GM12878 (cell line): ENCODE data around the gene AFF2. TPM values are rescaled to one million over a fixed set of nuclear protein-coding genes. Genes with fewer than 3 reads are reported as not detected.

Experiments
- BACH1 ChIP-seq: fragments of 450-650 bp; IDR thresholded peaks from 2 replicates; pipeline ENCODE4 v1.6.1; 2017; ENCODE audit warnings: mild to moderate bottlenecking, borderline replicate concordance
- CBX5 ChIP-seq: sonication (generic); IDR thresholded peaks from 2 replicates; pipeline ENCODE4 v1.6.1; 2016; ENCODE audit warnings: low read depth, moderate library complexity, mild to moderate bottlenecking, inconsistent platforms
- CEBPB ChIP-seq, 2 experiments: fragments of 150-350 bp in 1 of 2; IDR thresholded peaks; 2 replicates each; pipeline ENCODE4 v1.6.1; 2012 to 2014; ENCODE audit warnings: low read depth in 2 of 2, low read length in 2 of 2, borderline replicate concordance in 1 of 2, inconsistent platforms in 1 of 2
- CHD4 ChIP-seq: fragments of 200-600 bp; sonication (generic); IDR thresholded peaks from 2 replicates; pipeline ENCODE4 v1.6.1; 2016; ENCODE audit warnings: mild to moderate bottlenecking
- E2F4 ChIP-seq: IDR thresholded peaks from 2 replicates; pipeline ENCODE4 v1.6.1; 2012; ENCODE audit warnings: low read depth, low read length, improper control_type of control experiment
- EGR1 ChIP-seq, 2 experiments: IDR thresholded peaks; 1 replicate in 1 of 2; 2 replicates in 1 of 2; pipeline ENCODE4 v1.6.1; 2011 to 2012; ENCODE audit warnings: low read depth in 2 of 2, low read length in 2 of 2, borderline replicate concordance in 1 of 2, mild to moderate bottlenecking in 1 of 2, moderate library complexity in 1 of 2
- MEF2A ChIP-seq: IDR thresholded peaks from 2 replicates; pipeline ENCODE4 v1.6.1; 2011; ENCODE audit warnings: low read depth, mild to moderate bottlenecking, low read length, moderate library complexity; ENCODE audit not compliant: insufficient read depth
- MXI1 ChIP-seq: fragments of 150-350 bp; IDR thresholded peaks from 2 replicates; pipeline ENCODE4 v1.6.1; 2011; ENCODE audit warnings: low read depth, mild to moderate bottlenecking, inconsistent platforms, low read length, improper control_type of control experiment
- NR2C2 ChIP-seq: IDR thresholded peaks from 2 replicates; pipeline ENCODE4 v1.6.1; 2011; ENCODE audit warnings: borderline replicate concordance, low read depth; ENCODE audit not compliant: control insufficient read depth, insufficient read length
- RAD51 ChIP-seq: fragments of 450-650 bp; IDR thresholded peaks from 2 replicates; pipeline ENCODE4 v1.6.1; 2016; ENCODE audit warnings: moderate library complexity, mild to moderate bottlenecking, inconsistent platforms
- RCOR1 ChIP-seq: conservative IDR thresholded peaks from 2 replicates; pipeline ENCODE4 v1.6.1; 2012; ENCODE audit warnings: low read depth, low read length, improper control_type of control experiment
- RELB ChIP-seq: fragments of 450-650 bp; IDR thresholded peaks from 2 replicates; pipeline ENCODE4 v1.6.1; 2017; ENCODE audit warnings: low read depth, mild to moderate bottlenecking, moderate library complexity
- SIN3A ChIP-seq: IDR thresholded peaks from 2 replicates; pipeline ENCODE4 v1.6.1; 2012; ENCODE audit warnings: low read depth, low read length, improper control_type of control experiment
- SIX5 ChIP-seq: IDR thresholded peaks from 2 replicates; pipeline ENCODE4 v1.6.1; 2011; ENCODE audit warnings: mild to moderate bottlenecking, low read depth, low read length, moderate library complexity; ENCODE audit not compliant: severe bottlenecking
- SMC3 ChIP-seq: IDR thresholded peaks from 2 replicates; pipeline ENCODE4 v1.6.1; 2011; ENCODE audit warnings: low read length, improper control_type of control experiment, borderline replicate concordance
- TARDBP ChIP-seq: IDR thresholded peaks from 2 replicates; pipeline ENCODE4 v1.6.1; 2016; ENCODE audit warnings: borderline replicate concordance
- ZBED1 ChIP-seq: IDR thresholded peaks from 2 replicates; pipeline ENCODE4 v1.6.1; 2016; ENCODE audit warnings: borderline replicate concordance
- ZBTB11 ChIP-seq: fragments of 450-650 bp; formaldehyde crosslinking; IDR thresholded peaks from 2 replicates; pipeline ENCODE4 v1.5.0; 2022; ENCODE audit warnings: mild to moderate bottlenecking, missing genetic modification characterization
- polyA plus RNA-seq, 11 experiments: library from polyadenylated mRNA; depleted of rRNA in 4 of 11; unstranded in 6 of 11; stranded (reverse) in 5 of 11; fragments of >200 nt; fragmentation: Nextera tagmentation in 4 of 11; fragmentation: Illumina TruSeq in 1 of 11; extraction: Ambion mirVana in 4 of 11; extraction: Trizol in 1 of 11; gene quantifications; 1 replicate in 1 of 11; 2 replicates in 10 of 11; pipeline versions ENCODE4 v1.2.1 to v1.2.3, GENCODE V29; 2011 to 2016; ENCODE audit warnings: inconsistent platforms in 2 of 11, missing spikeins in 2 of 11, low read depth in 1 of 11
- total RNA-seq, 4 experiments: library from RNA; depleted of rRNA in 3 of 4; stranded (reverse); fragments of >200 nt in 3 of 4; fragmentation: Illumina TruSeq in 1 of 4; extraction: Trizol in 1 of 4; gene quantifications; 2 replicates each; pipeline versions ENCODE4 v1.2.1 to v1.2.3, GENCODE V29; 2013 to 2021
- TF ChIP-seq, protein P1 (sequence below): fragments of 450-650 bp; IDR thresholded peaks from 2 replicates; pipeline ENCODE4 v1.6.1; 2017; ENCODE audit warnings: mild to moderate bottlenecking, moderate library complexity

Gene AFF2
- total and polyA plus RNA-seq, 10 of the 15 experiments (the other 5 are each of a cell fraction or from before 2014, with no cell fraction given), result under 0.01 to 0.03 TPM; not detected in 8

DNA sequence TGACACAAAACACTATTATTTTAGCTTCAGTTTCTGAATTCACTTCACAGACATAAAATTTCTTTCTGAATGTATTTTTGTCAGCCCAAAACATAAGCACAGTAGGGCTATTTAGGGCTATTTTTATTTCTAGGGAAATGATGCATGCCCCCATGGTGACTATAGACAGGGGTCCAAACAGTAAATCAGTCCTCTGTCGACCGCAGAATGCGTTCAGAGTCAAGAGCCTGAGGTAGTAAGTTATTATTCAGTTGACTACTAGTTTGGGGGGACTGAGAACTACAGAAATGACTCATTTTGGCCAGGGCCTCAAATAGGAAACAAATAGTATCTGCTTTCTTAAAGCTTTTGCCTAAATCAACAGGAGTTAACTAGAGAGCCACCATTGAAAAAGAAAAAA lies 414.4 kb downstream of the AFF2 start (continued):
- TF ChIP-seq ZBTB11 (CRISPR knock-in tag) (no peak), EGR1 (IDR thresholded peaks at IDR 0.05; ENCODE audit: borderline replicate concordance in 1 of 2, low read depth in 2 of 2, low read length in 2 of 2) (no peak), TARDBP (no peak), CHD4 (no peak), NR2C2 (no peak), CBX5 (peak; percentile 62; the same call in 1 of the 2 replicates), MXI1 (no peak), SMC3 (no peak), SIX5 (no peak), BACH1 (no peak), E2F4 (no peak), RELB (peak; percentile 44; the same call in 1 of the 2 replicates), ZBED1 (no peak), MEF2A (peak; percentile 77), RCOR1 (no peak), CEBPB (IDR thresholded peaks at IDR 0.05; ENCODE audit: borderline replicate concordance in 1 of 2, low read depth in 2 of 2, low read length in 2 of 2) (0 out of 4 replicates have a peak, but pooled peaks of 1 of the 2 experiments have one; percentile 59), SIN3A (no peak), RAD51 (no peak)
- TF ChIP-seq, protein P1, sequence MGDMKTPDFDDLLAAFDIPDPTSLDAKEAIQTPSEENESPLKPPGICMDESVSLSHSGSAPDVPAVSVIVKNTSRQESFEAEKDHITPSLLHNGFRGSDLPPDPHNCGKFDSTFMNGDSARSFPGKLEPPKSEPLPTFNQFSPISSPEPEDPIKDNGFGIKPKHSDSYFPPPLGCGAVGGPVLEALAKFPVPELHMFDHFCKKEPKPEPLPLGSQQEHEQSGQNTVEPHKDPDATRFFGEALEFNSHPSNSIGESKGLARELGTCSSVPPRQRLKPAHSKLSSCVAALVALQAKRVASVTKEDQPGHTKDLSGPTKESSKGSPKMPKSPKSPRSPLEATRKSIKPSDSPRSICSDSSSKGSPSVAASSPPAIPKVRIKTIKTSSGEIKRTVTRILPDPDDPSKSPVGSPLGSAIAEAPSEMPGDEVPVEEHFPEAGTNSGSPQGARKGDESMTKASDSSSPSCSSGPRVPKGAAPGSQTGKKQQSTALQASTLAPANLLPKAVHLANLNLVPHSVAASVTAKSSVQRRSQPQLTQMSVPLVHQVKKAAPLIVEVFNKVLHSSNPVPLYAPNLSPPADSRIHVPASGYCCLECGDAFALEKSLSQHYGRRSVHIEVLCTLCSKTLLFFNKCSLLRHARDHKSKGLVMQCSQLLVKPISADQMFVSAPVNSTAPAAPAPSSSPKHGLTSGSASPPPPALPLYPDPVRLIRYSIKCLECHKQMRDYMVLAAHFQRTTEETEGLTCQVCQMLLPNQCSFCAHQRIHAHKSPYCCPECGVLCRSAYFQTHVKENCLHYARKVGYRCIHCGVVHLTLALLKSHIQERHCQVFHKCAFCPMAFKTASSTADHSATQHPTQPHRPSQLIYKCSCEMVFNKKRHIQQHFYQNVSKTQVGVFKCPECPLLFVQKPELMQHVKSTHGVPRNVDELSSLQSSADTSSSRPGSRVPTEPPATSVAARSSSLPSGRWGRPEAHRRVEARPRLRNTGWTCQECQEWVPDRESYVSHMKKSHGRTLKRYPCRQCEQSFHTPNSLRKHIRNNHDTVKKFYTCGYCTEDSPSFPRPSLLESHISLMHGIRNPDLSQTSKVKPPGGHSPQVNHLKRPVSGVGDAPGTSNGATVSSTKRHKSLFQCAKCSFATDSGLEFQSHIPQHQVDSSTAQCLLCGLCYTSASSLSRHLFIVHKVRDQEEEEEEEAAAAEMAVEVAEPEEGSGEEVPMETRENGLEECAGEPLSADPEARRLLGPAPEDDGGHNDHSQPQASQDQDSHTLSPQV, result no peak
